Hepatocyte (in vitro differentiated cells): ENCODE results near the gene RNF13. TPM values are rescaled to one million over a fixed set of nuclear protein-coding genes. Genes with fewer than 3 reads are reported as not detected.

ENCODE experiments used
- DNase-seq: peaks from one replicate; pipeline ENCODE4 v3.0.0-alpha.2; 2016; ENCODE audit warnings: low spot score
- H2AFZ ChIP-seq: fragments of 200-600 bp; sonication (generic); 2 replicates; pipeline ENCODE4 v1.6.0; 2016; ENCODE audit warnings: antibody characterized with exemption, mild to moderate bottlenecking
- H3K27ac ChIP-seq: fragments of 200-600 bp; sonication (generic); 2 replicates; pipeline ENCODE4 v1.5.1; 2016; ENCODE audit warnings: mild to moderate bottlenecking
- H3K27me3 ChIP-seq: fragments of 200-600 bp; sonication (generic); 2 replicates; pipeline ENCODE4 v1.6.1; 2016
- H3K36me3 ChIP-seq: fragments of 200-600 bp; sonication (generic); replicated peaks from 2 replicates; pipeline ENCODE4 v1.5.1; 2016; ENCODE audit warnings: low read depth; ENCODE audit not compliant: insufficient read depth
- H3K4me1 ChIP-seq: fragments of 200-600 bp; sonication (generic); 2 replicates; pipeline ENCODE4 v1.5.1; 2016; ENCODE audit warnings: mild to moderate bottlenecking, moderate library complexity; ENCODE audit not compliant: insufficient read depth
- H3K4me2 ChIP-seq: fragments of 200-600 bp; sonication (generic); 2 replicates; pipeline ENCODE4 v1.6.0; 2016
- H3K4me3 ChIP-seq: fragments of 200-600 bp; sonication (generic); 2 replicates; pipeline ENCODE4 v1.5.1; 2016; ENCODE audit warnings: mild to moderate bottlenecking
- H3K79me2 ChIP-seq: fragments of 200-600 bp; sonication (generic); 2 replicates; pipeline ENCODE4 v1.6.0; 2017; ENCODE audit warnings: mild to moderate bottlenecking
- H3K9me2 ChIP-seq: fragments of 200-600 bp; sonication (generic); replicated peaks from 2 replicates; pipeline ENCODE4 v1.6.0; 2017; ENCODE audit warnings: mild to moderate bottlenecking; ENCODE audit not compliant: insufficient read depth
- H3K9me3 ChIP-seq: fragments of 200-600 bp; sonication (generic); 2 replicates; pipeline ENCODE4 v1.5.1; 2016; ENCODE audit warnings: low read depth, mild to moderate bottlenecking
- H4K20me1 ChIP-seq: fragments of 200-600 bp; sonication (generic); 2 replicates; pipeline ENCODE4 v1.6.0; 2016; ENCODE audit warnings: mild to moderate bottlenecking; ENCODE audit not compliant: insufficient read depth, poor library complexity, severe bottlenecking
- EZH2 ChIP-seq: fragments of 200-600 bp; sonication (generic); IDR thresholded peaks from 2 replicates; pipeline ENCODE4 v1.6.1; 2016; ENCODE audit warnings: antibody characterized with exemption, mild to moderate bottlenecking, borderline replicate concordance
- EZH2phosphoT487 ChIP-seq: fragments of 200-600 bp; sonication (generic); IDR thresholded peaks from one replicate; pipeline ENCODE4 v1.6.1; 2018; ENCODE audit warnings: antibody characterized with exemption, mild to moderate bottlenecking, low read depth, moderate library complexity; ENCODE audit not compliant: unreplicated experiment, severe bottlenecking
- WGBS: methylation state at CpG from one replicate; pipeline ENCODE4 v1.1.6; 2016; ENCODE audit warnings: low lambda C conversion rate; ENCODE audit errors: missing lambda C conversion rate; 5-methylcytosine and 5-hydroxymethylcytosine counted together
- polyA plus RNA-seq: library from polyadenylated mRNA; unstranded; fragments of >200 nt; fragmentation: Nextera tagmentation; extraction: Ambion mirVana; gene quantifications from 2 replicates; pipeline ENCODE4 v1.2.1, GENCODE V29; 2016
- total RNA-seq: library from RNA; depleted of rRNA; stranded (reverse); fragments of >200 nt; gene quantifications from 2 replicates; pipeline ENCODE4 v1.2.3, GENCODE V29; 2014
- TF ChIP-seq, protein P1 (sequence below): fragments of 200-600 bp; sonication (generic); IDR thresholded peaks from 2 replicates; pipeline ENCODE4 v1.5.1; 2016; ENCODE audit warnings: antibody characterized with exemption, mild to moderate bottlenecking; ENCODE audit not compliant: poor library complexity

Gene RNF13
- total and polyA plus RNA-seq, 2 experiments from 2014 or later: 66.1 to 81.0 TPM

GRCh38 chr3:149999421-149999820 lies 186.4 kb downstream of the RNF13 start:
- H4K20me1 ChIP-seq: no peaks in the 10 kb centered on the region
- WGBS: 91% methylated on average over 4 of the region's 4 CpGs
- TF ChIP-seq EZH2phosphoT487 (no peak), EZH2 (no peak)
- TF ChIP-seq, protein P1, sequence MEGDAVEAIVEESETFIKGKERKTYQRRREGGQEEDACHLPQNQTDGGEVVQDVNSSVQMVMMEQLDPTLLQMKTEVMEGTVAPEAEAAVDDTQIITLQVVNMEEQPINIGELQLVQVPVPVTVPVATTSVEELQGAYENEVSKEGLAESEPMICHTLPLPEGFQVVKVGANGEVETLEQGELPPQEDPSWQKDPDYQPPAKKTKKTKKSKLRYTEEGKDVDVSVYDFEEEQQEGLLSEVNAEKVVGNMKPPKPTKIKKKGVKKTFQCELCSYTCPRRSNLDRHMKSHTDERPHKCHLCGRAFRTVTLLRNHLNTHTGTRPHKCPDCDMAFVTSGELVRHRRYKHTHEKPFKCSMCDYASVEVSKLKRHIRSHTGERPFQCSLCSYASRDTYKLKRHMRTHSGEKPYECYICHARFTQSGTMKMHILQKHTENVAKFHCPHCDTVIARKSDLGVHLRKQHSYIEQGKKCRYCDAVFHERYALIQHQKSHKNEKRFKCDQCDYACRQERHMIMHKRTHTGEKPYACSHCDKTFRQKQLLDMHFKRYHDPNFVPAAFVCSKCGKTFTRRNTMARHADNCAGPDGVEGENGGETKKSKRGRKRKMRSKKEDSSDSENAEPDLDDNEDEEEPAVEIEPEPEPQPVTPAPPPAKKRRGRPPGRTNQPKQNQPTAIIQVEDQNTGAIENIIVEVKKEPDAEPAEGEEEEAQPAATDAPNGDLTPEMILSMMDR: no peak
- no peak overlapping the region for H3K4me3 ChIP-seq
- H3K9me3 ChIP-seq: no peaks in the 10 kb centered on the region
- no peaks in the 10 kb centered on the region for H3K79me2 ChIP-seq
- no peak overlapping the region for H2AFZ ChIP-seq
- no peaks in the 10 kb centered on the region for H3K27me3 ChIP-seq
- no peak for DNase-seq
- no peaks in the 10 kb centered on the region for H3K9me2 ChIP-seq
- H3K4me2 ChIP-seq: no peak overlapping the region
- H3K36me3 ChIP-seq: no peaks in the 10 kb centered on the region
- no peaks in the 10 kb centered on the region for H3K4me1 ChIP-seq
- H3K27ac ChIP-seq: no peak overlapping the region

GRCh38 chr3:150000641-150001040 lies 187.6 kb downstream of the RNF13 start:
- H3K9me3 ChIP-seq: no peaks in the 10 kb centered on the region
- no peaks in the 10 kb centered on the region for H3K27me3 ChIP-seq
- DNase-seq: no peak
- H4K20me1 ChIP-seq: no peaks in the 10 kb centered on the region
- H3K79me2 ChIP-seq: no peaks in the 10 kb centered on the region
- H3K36me3 ChIP-seq: no peaks in the 10 kb centered on the region
- TF ChIP-seq, protein P1: no peak
- TF ChIP-seq EZH2phosphoT487 (no peak), EZH2 (no peak)
- H3K4me2 ChIP-seq: no peak overlapping the region
- no peak overlapping the region for H3K4me3 ChIP-seq
- no peak overlapping the region for H2AFZ ChIP-seq
- H3K27ac ChIP-seq: no peak overlapping the region
- H3K4me1 ChIP-seq: no peaks in the 10 kb centered on the region
- no peaks in the 10 kb centered on the region for H3K9me2 ChIP-seq

DNA sequence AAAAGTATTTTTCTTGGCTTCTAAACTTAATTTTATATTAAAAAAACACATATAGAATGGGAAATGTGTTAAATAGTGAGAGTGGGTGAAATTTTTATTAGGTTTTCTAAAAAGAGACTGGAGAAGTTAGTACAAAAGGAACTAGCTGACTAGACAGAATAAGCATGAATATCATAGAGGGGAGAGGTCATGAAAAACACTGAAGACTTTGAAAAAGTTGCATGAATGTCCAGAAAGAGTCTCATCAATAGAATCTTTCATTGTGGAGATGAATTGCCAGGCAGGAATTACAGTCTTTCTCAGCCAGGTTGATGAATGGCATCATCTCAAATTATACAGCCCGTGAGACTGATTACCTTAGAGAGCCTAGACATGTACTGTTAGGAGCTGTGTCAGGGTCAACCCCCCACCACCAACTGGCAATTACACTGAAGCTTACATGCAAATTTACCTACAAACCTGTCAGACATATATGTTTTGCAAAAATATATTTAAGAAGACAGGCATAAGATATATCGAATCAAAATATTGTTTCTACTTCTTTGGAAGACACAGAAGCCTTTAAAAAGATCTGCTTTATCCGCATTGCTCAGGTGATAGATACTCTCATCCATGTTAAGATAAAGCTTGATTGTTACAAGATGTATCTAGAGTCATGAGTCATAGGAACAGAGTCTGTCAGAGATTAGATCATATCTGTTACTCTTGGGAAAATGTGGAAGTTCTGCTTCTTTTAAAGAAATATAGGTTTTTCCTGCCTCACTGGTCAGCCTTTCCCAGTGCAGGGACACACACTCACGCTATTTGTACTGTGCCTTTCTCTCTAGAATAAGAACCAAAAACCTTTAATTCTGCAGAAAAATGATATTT lies 192.5 kb downstream of the RNF13 start:
- no peak overlapping the region for H3K4me2 ChIP-seq
- no peaks in the 10 kb centered on the region for H3K79me2 ChIP-seq
- no peaks in the 10 kb centered on the region for H3K9me2 ChIP-seq
- no peaks in the 10 kb centered on the region for H3K27me3 ChIP-seq
- TF ChIP-seq EZH2phosphoT487: no peak
- no peak for TF ChIP-seq EZH2
- TF ChIP-seq, protein P1: no peak
- no peak overlapping the region for H3K27ac ChIP-seq
- 57% methylated on average over 4 of the region's 4 CpGs for WGBS
- H3K36me3 ChIP-seq: no peaks in the 10 kb centered on the region
- no peak for DNase-seq
- no peak overlapping the region for H2AFZ ChIP-seq
- H4K20me1 ChIP-seq: no peaks in the 10 kb centered on the region
- no peak overlapping the region for H3K4me3 ChIP-seq
- no peaks in the 10 kb centered on the region for H3K4me1 ChIP-seq
- H3K9me3 ChIP-seq: no peaks in the 10 kb centered on the region
